CD1c-positive myeloid dendritic cell (primary cell): ENCODE results near the gene PAPPA2.

Experiments
- DNase-seq: peaks from one replicate; pipeline ENCODE4 v3.0.0-alpha.2; 2016; ENCODE audit errors: extremely low spot score

The PAPPA2 gene

GRCh38 chr1:176494436-176494835, 31.5 kb downstream of the PAPPA2 start:
- DNase-seq = no peak

- DNase-seq = no peak
These were observed 36.7 kb downstream of the PAPPA2 start for GRCh38 chr1:176499671-176500070.

GRCh38 chr1:176501599-176501998, 38.6 kb downstream of the PAPPA2 start:
- DNase-seq = no peak

GRCh38 chr1:176504848-176505553, 42.0 kb downstream of the PAPPA2 start:
- DNase-seq = no peak

DNA sequence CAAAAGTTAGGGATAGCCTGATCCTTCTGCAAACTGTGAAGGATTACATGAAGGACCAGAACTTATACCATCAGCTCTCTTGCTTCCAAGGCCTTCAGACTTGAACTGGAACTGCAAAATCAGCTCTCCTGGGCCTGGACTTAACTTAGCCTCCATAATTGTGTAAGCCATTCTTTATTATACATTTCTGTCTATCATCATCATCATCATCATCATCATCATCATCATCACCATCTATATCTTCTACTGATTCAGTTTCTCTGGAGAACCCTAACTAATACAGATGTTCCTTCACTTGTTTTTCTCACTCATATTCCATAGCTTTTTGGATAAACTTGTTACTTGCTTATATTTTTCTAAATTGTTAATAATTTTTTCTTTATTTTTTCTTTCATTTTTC, 50.0 kb downstream of the PAPPA2 start:
- no peak for DNase-seq

- DNase-seq = no peak
These were observed 52.3 kb downstream of the PAPPA2 start for GRCh38 chr1:176515310-176515709.

DNA sequence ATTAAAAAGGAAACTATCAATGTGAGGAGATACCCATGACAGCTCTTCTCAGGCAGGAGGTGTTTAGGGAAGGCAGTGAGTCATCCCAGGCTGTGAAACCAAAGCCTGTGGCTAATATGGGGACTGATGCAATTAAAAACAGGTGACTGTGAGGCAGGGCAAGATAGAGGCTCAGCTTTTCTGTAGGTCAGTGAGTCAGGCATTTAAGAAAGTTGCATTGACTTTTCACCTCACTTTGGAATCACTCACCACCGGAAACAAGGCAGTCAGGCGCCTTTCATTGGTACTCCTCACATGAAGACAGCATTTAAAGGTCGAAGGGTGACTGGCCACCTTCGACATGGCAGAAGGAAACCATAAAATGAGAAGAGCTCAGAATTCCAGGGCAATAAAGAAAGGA, 54.5 kb downstream of the PAPPA2 start:
- no peak for DNase-seq

DNA sequence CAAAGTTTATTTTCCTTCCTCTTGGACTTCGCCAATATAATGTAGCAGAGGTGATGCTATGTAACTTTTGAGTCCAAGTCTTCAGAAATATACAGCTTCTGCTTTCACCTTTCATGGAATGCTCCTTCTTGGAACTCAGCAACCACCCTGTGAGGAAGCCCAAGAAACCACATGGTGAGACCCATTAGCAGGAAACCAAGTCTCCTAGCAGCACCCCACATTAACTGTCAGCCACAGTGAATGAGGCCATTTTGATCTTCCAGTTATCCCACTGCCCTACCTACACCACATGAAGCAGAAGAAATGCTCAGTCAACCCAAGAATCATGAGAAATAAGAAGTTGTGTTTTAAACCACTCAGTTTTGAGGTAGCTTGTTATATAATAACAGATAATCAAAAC, 58.2 kb downstream of the PAPPA2 start:
- DNase-seq = no peak

DNA sequence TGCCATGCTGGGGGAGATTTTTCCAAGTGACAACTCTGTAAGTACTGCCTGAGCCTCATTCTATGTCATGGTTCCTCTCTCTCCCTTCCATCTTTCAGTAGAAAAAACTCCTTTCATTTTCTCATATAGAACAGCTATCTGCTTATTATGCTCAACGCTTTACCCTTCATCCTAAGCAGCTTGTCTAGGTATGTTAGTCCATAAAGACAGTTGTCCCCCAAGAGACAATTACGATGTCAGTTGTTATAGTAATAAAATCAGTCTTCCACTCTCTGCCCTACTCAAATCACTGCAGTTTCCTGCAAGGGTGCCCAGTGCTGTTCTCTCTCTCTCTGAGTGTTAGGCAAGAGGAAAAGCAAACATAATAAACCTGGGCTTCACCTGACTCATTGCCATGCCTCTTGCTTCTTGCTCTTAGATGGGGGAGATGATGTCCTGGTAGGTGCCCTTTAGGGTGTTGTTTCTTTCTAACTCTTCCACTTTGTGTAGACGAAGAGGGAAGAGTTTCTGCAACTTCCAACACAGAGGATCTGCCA, 59.4 kb downstream of the PAPPA2 start:
- DNase-seq = no peak

DNA sequence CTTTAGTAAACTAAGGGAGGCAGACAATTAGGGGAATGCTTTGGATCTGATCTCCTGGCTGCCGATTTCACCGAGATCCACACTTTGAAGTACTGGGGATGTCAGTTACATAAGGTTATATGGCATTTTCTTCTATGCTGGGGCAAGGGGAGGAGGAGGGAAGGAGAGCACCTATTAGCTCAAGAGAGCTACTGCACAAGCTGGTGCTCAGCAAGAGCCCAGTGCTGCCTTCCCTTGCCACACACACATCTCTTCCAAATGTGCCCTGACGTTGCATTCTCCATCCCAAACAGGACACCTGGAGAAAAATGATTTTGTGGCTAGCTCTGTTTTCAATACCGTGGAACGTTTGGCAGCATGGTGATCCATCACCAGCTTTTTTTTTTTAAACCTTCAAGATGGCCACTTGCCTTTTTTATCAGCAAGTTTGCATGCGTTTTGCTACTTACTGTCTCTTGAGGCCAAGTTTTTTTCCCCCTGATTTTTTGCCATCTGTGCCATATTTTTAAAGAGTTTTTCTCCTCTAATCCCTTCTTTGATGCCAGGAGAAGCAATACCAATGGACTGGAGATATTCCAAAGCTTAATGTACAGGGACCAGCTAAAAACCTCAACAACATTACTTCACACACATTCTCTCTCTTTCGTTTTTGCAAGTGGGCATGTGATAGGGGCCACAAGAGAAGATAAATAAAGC, 66.6 kb downstream of the PAPPA2 start:
- DNase-seq = no peak

- DNase-seq = no peak
These were observed 68.1 kb downstream of the PAPPA2 start for GRCh38 chr1:176531036-176531435.

DNA sequence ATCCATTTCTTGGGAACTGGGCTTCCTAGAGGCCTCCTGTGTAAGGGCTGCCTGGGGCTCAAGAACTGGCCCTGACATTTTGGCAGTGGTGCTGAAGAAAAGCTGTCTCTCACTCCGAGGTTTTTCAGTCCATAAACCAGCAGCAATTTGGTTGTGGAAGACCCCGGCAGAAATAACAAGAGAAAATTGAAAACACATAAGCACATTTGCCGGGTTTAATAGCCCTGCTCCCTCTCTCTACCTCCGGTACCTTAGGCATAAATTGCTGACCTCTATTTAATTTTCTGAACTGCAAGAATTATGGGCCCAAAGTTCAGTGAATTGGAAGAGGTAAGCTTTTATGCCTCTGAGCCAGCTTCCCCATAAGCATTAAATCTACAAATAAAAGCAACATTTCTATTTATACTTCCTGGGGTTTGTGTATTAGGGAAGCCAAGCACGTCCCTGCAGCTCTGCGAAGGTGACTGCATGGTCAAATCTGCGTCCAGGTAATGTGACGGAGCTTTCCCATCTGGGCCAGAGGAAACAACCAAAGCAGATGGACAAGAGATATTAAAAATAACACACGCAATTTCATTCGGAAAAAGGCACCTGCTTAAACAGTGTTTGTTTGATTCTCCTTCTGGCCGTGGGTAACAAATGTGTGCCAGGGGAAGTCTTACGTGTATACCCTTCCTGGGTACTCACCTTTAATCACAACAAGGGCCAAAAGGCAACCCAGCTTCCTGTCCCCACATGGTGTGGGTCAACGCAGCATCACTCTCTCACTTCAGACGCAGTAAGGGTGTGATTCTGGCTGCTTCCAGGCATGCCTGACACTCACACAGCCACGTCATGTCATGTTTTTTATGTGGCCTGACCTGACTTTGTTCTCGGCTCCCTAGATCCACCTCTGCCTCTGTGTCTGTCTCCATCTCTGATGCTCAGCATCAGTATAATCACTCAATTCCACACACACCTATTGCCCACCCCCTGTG, 69.2 kb downstream of the PAPPA2 start:
- DNase-seq = no peak

DNA sequence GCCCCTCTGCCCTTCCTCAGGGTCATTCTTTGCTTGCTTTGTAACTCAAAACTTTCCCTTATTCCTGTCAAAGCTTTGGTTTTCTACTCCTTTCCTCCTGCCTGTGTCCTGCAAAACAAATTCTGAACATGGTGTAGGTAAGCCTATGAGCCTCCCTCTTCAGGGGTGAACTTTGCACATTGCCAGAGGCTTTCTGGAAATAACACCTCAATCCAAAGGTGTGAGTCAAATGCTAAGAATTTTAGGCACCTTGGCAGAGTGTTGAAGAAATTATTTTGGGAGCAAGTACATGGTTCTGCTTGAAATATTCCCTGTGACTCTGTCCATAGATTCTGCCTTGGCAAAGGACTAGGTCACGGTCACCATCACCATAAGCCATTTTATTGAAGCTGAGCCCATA, 70.0 kb downstream of the PAPPA2 start:
- no peak for DNase-seq

DNA sequence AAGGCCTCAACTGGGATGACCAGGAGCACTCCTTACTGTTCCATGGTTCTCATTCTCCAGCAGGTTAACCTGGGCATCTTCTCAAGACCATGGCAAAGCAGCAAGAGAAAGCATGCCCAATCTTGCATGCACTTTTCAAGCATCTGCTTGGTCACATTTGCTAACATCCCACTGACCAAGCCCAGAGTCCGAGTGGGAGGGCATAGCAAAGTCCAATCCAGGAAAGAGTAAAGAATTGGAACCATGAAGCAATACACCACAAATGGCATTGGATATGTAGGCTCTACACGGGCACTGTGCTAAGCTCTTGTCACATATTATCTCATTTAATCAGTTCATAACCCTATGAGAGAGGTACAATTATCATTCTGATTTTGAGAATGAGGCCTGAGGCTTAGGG, 73.6 kb downstream of the PAPPA2 start:
- no peak for DNase-seq

DNA sequence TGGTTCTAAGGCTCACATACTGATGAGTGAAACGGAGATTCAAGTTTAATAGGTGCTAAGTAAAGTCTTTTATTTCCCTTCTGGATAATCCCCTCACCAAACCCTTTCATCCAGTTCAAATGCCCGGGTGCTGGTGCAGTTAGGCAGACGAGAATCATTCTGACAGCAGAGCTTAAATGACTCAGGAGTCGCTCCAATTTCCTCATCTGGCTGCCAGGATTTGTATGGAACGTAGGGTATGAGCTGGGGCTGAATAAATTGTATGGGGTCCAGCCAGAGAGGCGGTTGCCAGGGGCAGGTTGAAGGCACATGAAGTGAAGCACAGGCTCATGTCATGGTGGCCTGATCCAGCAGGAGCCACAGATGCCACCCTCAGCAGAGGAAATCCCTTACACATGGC, 76.0 kb downstream of the PAPPA2 start:
- DNase-seq = no peak

GRCh38 chr1:176540428-176540827, 77.5 kb downstream of the PAPPA2 start:
- DNase-seq = no peak

GRCh38 chr1:176541663-176542062, 78.7 kb downstream of the PAPPA2 start:
- peak; percentile 3 for DNase-seq

DNA sequence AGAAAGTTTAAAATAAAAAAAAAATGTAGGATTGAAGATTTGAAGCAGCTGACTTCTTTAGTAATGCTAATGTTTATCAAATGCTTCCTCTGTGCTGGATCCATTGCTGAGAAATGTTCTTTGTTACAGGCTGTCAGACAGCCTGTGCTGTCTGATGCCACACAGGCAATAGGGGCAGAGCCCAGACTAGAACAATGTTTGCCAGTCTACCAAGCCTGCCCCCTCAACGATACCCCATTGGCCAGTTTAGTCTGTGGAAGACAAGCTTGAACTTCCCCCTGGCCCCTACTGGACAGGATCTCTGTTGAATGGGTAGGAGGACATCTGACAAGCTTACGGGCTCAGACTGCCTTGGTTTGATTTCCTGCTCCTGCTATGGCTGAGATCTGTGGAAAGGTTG, 79.4 kb downstream of the PAPPA2 start:
- no peak for DNase-seq

GRCh38 chr1:176543360-176544129, 80.6 kb downstream of the PAPPA2 start:
- no peak for DNase-seq

- no peak for DNase-seq
These were observed 82.2 kb downstream of the PAPPA2 start for GRCh38 chr1:176545034-176545639.

DNA sequence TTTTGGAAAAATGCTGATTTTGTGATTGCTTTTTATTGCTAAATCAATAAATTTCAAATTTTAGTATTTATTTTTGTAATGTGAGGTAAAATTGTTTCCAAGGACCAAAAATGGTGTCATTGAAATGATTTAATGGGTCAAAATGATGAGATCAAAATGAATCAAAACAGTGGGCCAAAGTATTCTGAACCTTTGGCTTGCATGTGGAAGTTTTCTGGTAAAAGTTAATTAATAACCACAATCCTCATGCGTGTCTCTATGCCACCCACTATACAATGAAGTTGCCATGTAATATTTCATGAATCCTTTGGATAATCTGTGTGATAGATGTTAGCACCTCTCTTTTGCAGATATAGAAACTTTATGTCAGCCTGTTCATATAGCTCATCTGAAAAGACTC, 83.8 kb downstream of the PAPPA2 start:
- DNase-seq = no peak
